IMR-90 (cell line): ENCODE measurements around the gene CST5.

ENCODE experiments used
- MAFK ChIP-seq: IDR thresholded peaks from 2 replicates; pipeline ENCODE4 v1.6.1; 2012; ENCODE audit warnings: low read depth, low read length, improper control_type of control experiment
- MAZ ChIP-seq: IDR thresholded peaks from 2 replicates; pipeline ENCODE4 v1.6.1; 2012; ENCODE audit warnings: low read depth, mild to moderate bottlenecking, low read length, improper control_type of control experiment, moderate library complexity, borderline replicate concordance
- MXI1 ChIP-seq: IDR thresholded peaks from 2 replicates; pipeline ENCODE4 v1.6.1; 2012; ENCODE audit warnings: low read depth, mild to moderate bottlenecking, low read length, moderate library complexity, borderline replicate concordance
- POLR2A ChIP-seq: IDR thresholded peaks from 2 replicates; pipeline ENCODE4 v1.6.1; 2012; ENCODE audit warnings: mild to moderate bottlenecking, low read depth, low read length
- RCOR1 ChIP-seq: IDR thresholded peaks from 2 replicates; pipeline ENCODE4 v1.6.1; 2012; ENCODE audit warnings: mild to moderate bottlenecking, low read length, improper control_type of control experiment; ENCODE audit not compliant: insufficient replicate concordance
- TF ChIP-seq, protein P1 (sequence below): conservative IDR thresholded peaks from 2 replicates; pipeline ENCODE4 v1.5.1; 2012; ENCODE audit warnings: mild to moderate bottlenecking, low read depth, low read length, improper control_type of control experiment
- TF ChIP-seq, protein P2 (sequence below): fragments of 150-350 bp; IDR thresholded peaks from 2 replicates; pipeline ENCODE4 v1.6.1; 2017; ENCODE audit warnings: mild to moderate bottlenecking, antibody characterized with exemption, low read length, low read depth

DNA sequence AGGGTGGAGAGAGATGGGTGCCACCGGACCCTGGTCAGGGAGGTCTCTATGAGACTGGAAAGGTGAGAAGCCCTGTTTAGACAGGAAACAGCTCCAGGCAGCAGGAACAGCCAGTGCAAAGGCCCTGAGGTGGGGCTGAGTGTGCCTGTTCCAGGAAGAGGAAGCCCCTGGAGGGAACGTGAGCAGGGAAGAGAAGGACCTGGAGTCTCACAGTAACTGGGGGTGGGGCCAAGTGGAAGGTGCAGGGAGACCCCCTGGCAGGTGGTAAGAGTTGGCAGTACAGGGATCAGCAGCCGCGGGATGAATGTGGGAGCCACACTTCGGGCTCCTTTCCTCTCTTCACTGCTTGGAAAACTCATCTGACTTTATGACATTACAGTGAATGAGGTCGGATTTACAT, 43.8 kb upstream of the CST5 start:
- TF ChIP-seq, protein P1, sequence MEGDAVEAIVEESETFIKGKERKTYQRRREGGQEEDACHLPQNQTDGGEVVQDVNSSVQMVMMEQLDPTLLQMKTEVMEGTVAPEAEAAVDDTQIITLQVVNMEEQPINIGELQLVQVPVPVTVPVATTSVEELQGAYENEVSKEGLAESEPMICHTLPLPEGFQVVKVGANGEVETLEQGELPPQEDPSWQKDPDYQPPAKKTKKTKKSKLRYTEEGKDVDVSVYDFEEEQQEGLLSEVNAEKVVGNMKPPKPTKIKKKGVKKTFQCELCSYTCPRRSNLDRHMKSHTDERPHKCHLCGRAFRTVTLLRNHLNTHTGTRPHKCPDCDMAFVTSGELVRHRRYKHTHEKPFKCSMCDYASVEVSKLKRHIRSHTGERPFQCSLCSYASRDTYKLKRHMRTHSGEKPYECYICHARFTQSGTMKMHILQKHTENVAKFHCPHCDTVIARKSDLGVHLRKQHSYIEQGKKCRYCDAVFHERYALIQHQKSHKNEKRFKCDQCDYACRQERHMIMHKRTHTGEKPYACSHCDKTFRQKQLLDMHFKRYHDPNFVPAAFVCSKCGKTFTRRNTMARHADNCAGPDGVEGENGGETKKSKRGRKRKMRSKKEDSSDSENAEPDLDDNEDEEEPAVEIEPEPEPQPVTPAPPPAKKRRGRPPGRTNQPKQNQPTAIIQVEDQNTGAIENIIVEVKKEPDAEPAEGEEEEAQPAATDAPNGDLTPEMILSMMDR, result no peak
- no peak for TF ChIP-seq MXI1
- no peak for TF ChIP-seq POLR2A
- no peak for TF ChIP-seq RCOR1
- no peak for TF ChIP-seq MAZ
- no peak for TF ChIP-seq MAFK
- TF ChIP-seq, protein P2, sequence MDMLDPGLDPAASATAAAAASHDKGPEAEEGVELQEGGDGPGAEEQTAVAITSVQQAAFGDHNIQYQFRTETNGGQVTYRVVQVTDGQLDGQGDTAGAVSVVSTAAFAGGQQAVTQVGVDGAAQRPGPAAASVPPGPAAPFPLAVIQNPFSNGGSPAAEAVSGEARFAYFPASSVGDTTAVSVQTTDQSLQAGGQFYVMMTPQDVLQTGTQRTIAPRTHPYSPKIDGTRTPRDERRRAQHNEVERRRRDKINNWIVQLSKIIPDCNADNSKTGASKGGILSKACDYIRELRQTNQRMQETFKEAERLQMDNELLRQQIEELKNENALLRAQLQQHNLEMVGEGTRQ, result no peak
